ENCODE results near the gene REPS2.
A peak's percentile ranks its signal among the peaks of the same experiment; 100 is the strongest.

REPS2 gene

GRCh38 chrX:17038681-17039161 lies 92.3 kb downstream of the REPS2 start:
- no peak for DNase-seq

- DNase-seq, result no peak
These were observed 93.4 kb downstream of the REPS2 start for GRCh38 chrX:17039826-17040225.

- DNase-seq, result no peak
These were observed 94.3 kb downstream of the REPS2 start for GRCh38 chrX:17040711-17041110.

- DNase-seq, result no peak
These were observed 95.6 kb downstream of the REPS2 start for GRCh38 chrX:17042037-17042436.

- DNase-seq, result peak; percentile 50
These were observed 100.1 kb downstream of the REPS2 start for GRCh38 chrX:17046478-17047097.

- no peak for DNase-seq
These were observed 100.8 kb downstream of the REPS2 start for GRCh38 chrX:17047224-17047623.

- DNase-seq, result no peak
These were observed 105.8 kb downstream of the REPS2 start for GRCh38 chrX:17052210-17052609.

GRCh38 chrX:17052793-17053192 lies 106.3 kb downstream of the REPS2 start:
- no peak for DNase-seq

- no peak for DNase-seq
These were observed 107.0 kb downstream of the REPS2 start for GRCh38 chrX:17053502-17053901.

- DNase-seq, result no peak
These were observed 110.6 kb downstream of the REPS2 start for GRCh38 chrX:17056868-17057608.

- no peak for DNase-seq
These were observed 115.6 kb downstream of the REPS2 start for GRCh38 chrX:17062065-17062464.

GRCh38 chrX:17065100-17065499 lies 118.6 kb downstream of the REPS2 start:
- no peak for DNase-seq

- no peak for DNase-seq
These were observed 121.1 kb downstream of the REPS2 start for GRCh38 chrX:17067534-17067933.

GRCh38 chrX:17072301-17072700 lies 125.8 kb downstream of the REPS2 start:
- DNase-seq, result no peak

GRCh38 chrX:17072721-17073230 lies 126.3 kb downstream of the REPS2 start:
- no peak for DNase-seq

- DNase-seq, result no peak
These were observed 128.5 kb downstream of the REPS2 start for GRCh38 chrX:17075004-17075403.

GRCh38 chrX:17077361-17077760 lies 130.9 kb downstream of the REPS2 start:
- no peak for DNase-seq

- no peak for DNase-seq
These were observed 131.7 kb downstream of the REPS2 start for GRCh38 chrX:17078031-17078720.

GRCh38 chrX:17081511-17081910 lies 135.1 kb downstream of the REPS2 start:
- DNase-seq, result no peak

- no peak for DNase-seq
These were observed 135.5 kb downstream of the REPS2 start for GRCh38 chrX:17081968-17082367.

- DNase-seq, result no peak
These were observed 136.4 kb downstream of the REPS2 start for GRCh38 chrX:17082831-17083230.

GRCh38 chrX:17086317-17086716 lies 139.9 kb downstream of the REPS2 start:
- DNase-seq, result no peak

GRCh38 chrX:17095161-17095560 lies 148.7 kb downstream of the REPS2 start:
- DNase-seq, result no peak
